T-cell (primary cell): ENCODE data around the gene RAB40B. TPM values are rescaled to one million over a fixed set of nuclear protein-coding genes. Genes with fewer than 3 reads are reported as not detected.

Experiments
- ATAC-seq, 4 experiments: fragments of 200-7000 bp in 3 of 4; fragments of 150-1000 bp in 1 of 4; cut with Tn5 transposase; replicated peaks in 1 of 4; 1 replicate in 3 of 4; 2 replicates in 1 of 4; pipeline ENCODE4 v1.10.0; 2021; ENCODE audit warnings: moderate library complexity in 3 of 4, mild to moderate bottlenecking in 2 of 4, moderate number of reproducible peaks in 1 of 4
- CTCF ChIA-PET, 2 donors: fragments of 300-600 bp; sonication (Branson Sonifier 250); formaldehyde crosslinking; loops; one replicate each; lab custom pipeline; 2022; ENCODE audit warnings: antibody characterized with exemption in 2 of 2; lab: Charles Lee
- POLR2A ChIA-PET, 2 donors: fragments of 300-600 bp; sonication (Branson Sonifier 250); formaldehyde crosslinking; loops; one replicate each; lab custom pipeline; 2022; ENCODE audit warnings: antibody characterized with exemption in 2 of 2; lab: Charles Lee
- DNase-seq, 35 experiments: peaks; one replicate each; pipeline versions ENCODE4 v3.0.0 to v3.0.0-alpha.2; 2013 to 2023
- H3K27ac ChIP-seq: one replicate; pipeline ENCODE4 v1.5.1; 2013; ENCODE audit warnings: low read length
- H3K27me3 ChIP-seq, 2 experiments: replicated peaks in 1 of 2; 1 replicate in 1 of 2; 2 replicates in 1 of 2; pipeline versions ENCODE4 v1.6.1 to v1.7.0; 2013; ENCODE audit warnings: low read length in 1 of 2, mixed read lengths in 1 of 2; ENCODE audit not compliant: control insufficient read depth in 2 of 2, insufficient read depth in 2 of 2; ENCODE audit errors: extremely low read depth in 1 of 2
- H3K36me3 ChIP-seq, 2 donors: 1 replicate in 1 of 2; 2 replicates in 1 of 2; pipeline versions ENCODE4 v1.6.1 to v1.7.0; 2013; ENCODE audit warnings: low read length in 1 of 2; ENCODE audit not compliant: control insufficient read depth in 2 of 2, insufficient read depth in 1 of 2; ENCODE audit errors: extremely low read depth in 1 of 2
- H3K4me1 ChIP-seq, 2 experiments: 1 replicate in 1 of 2; 2 replicates in 1 of 2; pipeline versions ENCODE4 v1.6.1 to v1.7.0; 2013; ENCODE audit warnings: low read length in 2 of 2, mixed read lengths in 1 of 2; ENCODE audit not compliant: insufficient read depth in 2 of 2, control insufficient read depth in 1 of 2; ENCODE audit errors: extremely low read depth in 1 of 2
- H3K4me3 ChIP-seq, 2 donors: 1 replicate in 1 of 2; 2 replicates in 1 of 2; pipeline versions ENCODE4 v1.5.1 to v1.7.0; 2013; ENCODE audit warnings: mild to moderate bottlenecking in 2 of 2, low read length in 1 of 2, moderate library complexity in 1 of 2; ENCODE audit not compliant: control insufficient read depth in 1 of 2; ENCODE audit errors: extremely low read depth in 1 of 2
- H3K9me3 ChIP-seq: 2 replicates; pipeline ENCODE4 v1.7.0; 2013
- H3K27ac Mint-ChIP-seq, 2 donors: one replicate each; pipeline ENCODE4 v1.8.0; 2020 to 2021; ENCODE audit warnings: mild to moderate bottlenecking in 2 of 2, mixed read lengths in 2 of 2
- H3K27me3 Mint-ChIP-seq, 2 donors: one replicate each; pipeline ENCODE4 v1.8.0; 2021 to 2022; ENCODE audit warnings: mixed read lengths in 2 of 2
- H3K36me3 Mint-ChIP-seq: one replicate; pipeline ENCODE4 v1.8.0; 2021; ENCODE audit warnings: mixed read lengths
- H3K4me1 Mint-ChIP-seq, 3 donors: one replicate each; pipeline ENCODE4 v1.8.0; 2020 to 2022; ENCODE audit warnings: mixed read lengths in 3 of 3, mild to moderate bottlenecking in 1 of 3
- H3K4me3 Mint-ChIP-seq, 3 donors: one replicate each; pipeline ENCODE4 v1.8.0; 2020 to 2022; ENCODE audit warnings: mild to moderate bottlenecking in 3 of 3, mixed read lengths in 3 of 3, moderate library complexity in 3 of 3
- H3K9me3 Mint-ChIP-seq, 3 donors: one replicate each; pipeline ENCODE4 v1.8.0; 2020 to 2022; ENCODE audit warnings: mixed read lengths in 3 of 3
- WGBS: methylation state at CpG from one replicate; pipeline ENCODE4 v1.1.5; 2013; ENCODE audit warnings: missing lambda C conversion rate; ENCODE audit not compliant: insufficient coverage; 5-methylcytosine and 5-hydroxymethylcytosine counted together
- total RNA-seq, 35 experiments: library from RNA in 6 of 35; stranded (reverse) in 6 of 35; fragments of 120-200 nt in 1 of 35; gene quantifications; one replicate each; pipeline versions ENCODE4 v1.2.1 to v1.2.4 and lab custom pipeline; 2013 to 2026

RAB40B gene
- total RNA-seq, 5 donors from 2014 or later (not counting 1 experiment from before 2014, with no cell fraction given), result 4.4 to 8.7 (median 7.1) TPM

DNA sequence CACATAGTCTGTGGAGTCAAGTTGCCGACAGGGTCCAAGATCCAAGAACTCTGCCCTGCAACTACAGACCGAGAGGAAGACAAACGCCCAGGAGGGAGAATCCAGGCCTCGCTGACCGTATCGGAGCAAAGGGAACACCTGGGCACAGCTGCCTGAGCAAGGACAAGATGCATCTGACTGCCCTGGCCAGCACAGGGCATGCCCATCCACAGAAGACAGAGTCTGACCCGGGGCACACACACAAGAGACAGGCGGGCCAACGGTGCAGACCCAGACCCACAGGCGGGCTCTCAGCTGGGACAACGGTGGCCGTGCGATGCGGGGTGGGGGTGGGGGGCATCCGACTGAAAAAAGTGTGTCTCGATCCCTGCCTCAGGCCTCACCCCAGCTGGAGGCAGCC, 6.2 kb downstream of the RAB40B start:
- Mint-ChIP-seq H3K9me3 (peaks cover 5 to 8% (median 6%) of the 10 kb centered on the region in 3 donors), H3K27me3 (no peaks in the 10 kb centered on the region), H3K27ac (no peak overlapping the region), H3K4me3 (no peak overlapping the region), H3K4me1 (peaks cover 0 to 4% (median 2%) of the 10 kb centered on the region in 3 donors), H3K36me3 (peaks cover 12% of the 10 kb centered on the region)
- Histone ChIP-seq H3K27me3 (peaks cover 0 to 13% of the 10 kb centered on the region in 2 experiments), H3K9me3 (no peaks in the 10 kb centered on the region), H3K4me1 (peaks cover 0 to 7% of the 10 kb centered on the region in 2 experiments), H3K27ac (no peak overlapping the region), H3K4me3 (no peak overlapping the region), H3K36me3 (no peaks in the 10 kb centered on the region)
- ATAC-seq, result no peak
- WGBS, result 91% methylated on average over 10 of the region's 16 CpGs
- POLR2A ChIA-PET, result interaction anchor here in 1 of 2 donors (0.6 kb wide), 1 partner anchor 61 kb away, joined by 3 read pairs; no protein-coding TSS in a partner anchor
- CTCF ChIA-PET, result no interaction called here
- no peak for DNase-seq

DNA sequence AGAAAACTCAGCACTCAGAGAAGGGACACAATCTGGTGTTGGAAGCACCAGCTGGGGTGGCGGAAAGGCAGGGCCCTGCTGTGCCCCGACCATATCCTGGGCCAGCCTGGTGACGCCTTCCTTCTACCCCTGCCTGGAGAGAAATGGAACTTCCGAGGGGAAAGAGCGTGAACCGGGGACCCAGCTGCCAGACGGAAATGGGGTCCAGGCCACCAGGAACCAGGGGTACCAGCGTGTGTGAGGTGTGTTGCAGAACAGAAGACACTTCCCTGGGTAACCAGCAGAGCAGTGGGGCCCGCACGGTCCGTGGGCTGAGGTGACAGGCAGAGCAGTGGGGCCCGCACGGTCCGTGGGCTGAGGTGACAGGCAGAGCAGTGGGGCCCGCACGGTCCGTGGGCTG, 6.8 kb downstream of the RAB40B start:
- POLR2A ChIA-PET, result no interaction called here
- 89% methylated on average over 7 of the region's 17 CpGs for WGBS
- Histone ChIP-seq H3K36me3 (no peaks in the 10 kb centered on the region), H3K27me3 (peaks cover 0 to 7% of the 10 kb centered on the region in 2 experiments), H3K27ac (no peak overlapping the region), H3K4me3 (no peak overlapping the region), H3K4me1 (peaks cover 0 to 1% of the 10 kb centered on the region in 2 experiments), H3K9me3 (no peaks in the 10 kb centered on the region)
- Mint-ChIP-seq H3K27me3 (no peaks in the 10 kb centered on the region), H3K4me1 (no peaks in the 10 kb centered on the region), H3K36me3 (peaks cover 12% of the 10 kb centered on the region), H3K4me3 (no peak overlapping the region), H3K27ac (no peak overlapping the region), H3K9me3 (peaks cover 5 to 8% (median 6%) of the 10 kb centered on the region in 3 donors)
- ATAC-seq, result no peak
- CTCF ChIA-PET, result no interaction called here
- no peak for DNase-seq

DNA sequence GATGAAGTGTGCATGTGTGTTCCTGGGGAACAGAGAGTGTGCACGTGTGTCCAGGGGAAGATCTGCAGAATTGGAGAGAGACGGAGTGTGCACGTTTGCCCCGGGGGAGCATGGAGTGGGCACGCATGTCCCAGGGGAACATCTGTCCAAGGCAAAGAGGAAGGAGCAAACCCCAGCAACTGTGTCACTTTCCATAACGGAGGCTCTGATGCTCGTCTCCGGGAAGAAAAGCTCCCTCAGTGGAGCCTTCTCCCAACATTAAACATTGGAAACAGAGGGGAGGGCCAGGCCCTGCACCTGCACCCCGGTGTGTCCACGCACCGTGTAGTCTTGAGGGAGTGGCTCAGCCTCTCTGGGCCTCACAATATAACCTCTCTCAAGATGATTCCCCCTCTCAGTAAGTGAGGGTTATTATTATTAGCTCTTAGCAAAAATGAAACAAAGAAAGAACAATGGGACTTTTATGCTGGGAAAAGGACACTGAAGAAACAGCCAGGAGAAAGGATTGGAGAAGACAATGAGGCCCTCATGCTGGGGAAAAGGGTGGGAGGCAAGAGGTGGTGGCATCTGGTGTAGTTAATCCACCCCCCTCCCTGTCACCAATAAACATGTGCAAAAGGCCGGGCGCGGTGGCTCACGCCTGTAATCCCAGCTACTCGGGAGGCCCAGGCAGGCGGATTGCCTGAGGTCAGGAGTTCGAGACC, 7.6 kb downstream of the RAB40B start:
- Histone ChIP-seq H3K27ac (no peak overlapping the region), H3K9me3 (no peaks in the 10 kb centered on the region), H3K4me1 (no peaks in the 10 kb centered on the region), H3K4me3 (no peak overlapping the region), H3K36me3 (no peaks in the 10 kb centered on the region), H3K27me3 (peaks cover 0 to under 1% of the 10 kb centered on the region in 2 experiments)
- WGBS, result 94% methylated on average over 9 of the region's 18 CpGs
- H3K4me1 Mint-ChIP-seq, result no peaks in the 10 kb centered on the region
- no peak overlapping the region for H3K27ac Mint-ChIP-seq
- H3K4me3 Mint-ChIP-seq, result no peak overlapping the region
- DNase-seq (no peak), ATAC-seq (no peak)
- CTCF ChIA-PET, result interaction anchor here in 1 of 2 donors (0.7 kb wide), 1 partner anchor 31 kb away, joined by 3 read pairs; no protein-coding TSS in a partner anchor
- POLR2A ChIA-PET, result no interaction called here
- no peaks in the 10 kb centered on the region for H3K27me3 Mint-ChIP-seq
- H3K36me3 Mint-ChIP-seq, result peaks cover 12% of the 10 kb centered on the region
- H3K9me3 Mint-ChIP-seq, result peaks cover 5 to 8% (median 6%) of the 10 kb centered on the region in 3 donors

DNA sequence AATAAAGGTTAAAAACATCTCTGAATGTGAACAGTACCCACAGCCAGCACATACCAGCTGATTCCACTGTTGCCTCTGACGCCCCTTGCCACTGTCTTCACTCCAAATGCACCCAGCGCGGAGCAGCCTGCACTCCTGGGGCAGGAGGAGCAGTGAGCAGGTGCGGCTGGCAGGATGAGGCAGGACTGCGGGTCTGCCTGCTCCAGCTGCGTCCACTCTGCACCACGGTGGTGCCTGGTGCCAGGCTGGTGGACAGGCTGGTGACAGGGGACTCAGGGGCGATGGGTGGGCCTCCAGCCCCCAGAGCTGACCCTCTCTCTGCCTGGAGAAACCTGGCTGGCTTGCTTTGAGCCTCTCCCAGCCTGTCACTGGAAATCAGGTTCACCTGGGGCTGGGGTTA, 9.4 kb downstream of the RAB40B start:
- Mint-ChIP-seq H3K36me3 (peaks cover 5% of the 10 kb centered on the region), H3K4me3 (no peak overlapping the region), H3K4me1 (no peaks in the 10 kb centered on the region), H3K9me3 (no peaks in the 10 kb centered on the region), H3K27ac (no peak overlapping the region), H3K27me3 (no peaks in the 10 kb centered on the region)
- Histone ChIP-seq H3K9me3 (no peaks in the 10 kb centered on the region), H3K27ac (no peak overlapping the region), H3K27me3 (no peaks in the 10 kb centered on the region), H3K36me3 (peaks cover 0 to 2% of the 10 kb centered on the region in 2 donors), H3K4me1 (no peaks in the 10 kb centered on the region), H3K4me3 (no peak overlapping the region)
- ChIA-PET POLR2A (no interaction called here), CTCF (no interaction called here)
- DNase-seq (no peak), ATAC-seq (no peak)
- 93% methylated on average over 7 of the region's 8 CpGs for WGBS

DNA sequence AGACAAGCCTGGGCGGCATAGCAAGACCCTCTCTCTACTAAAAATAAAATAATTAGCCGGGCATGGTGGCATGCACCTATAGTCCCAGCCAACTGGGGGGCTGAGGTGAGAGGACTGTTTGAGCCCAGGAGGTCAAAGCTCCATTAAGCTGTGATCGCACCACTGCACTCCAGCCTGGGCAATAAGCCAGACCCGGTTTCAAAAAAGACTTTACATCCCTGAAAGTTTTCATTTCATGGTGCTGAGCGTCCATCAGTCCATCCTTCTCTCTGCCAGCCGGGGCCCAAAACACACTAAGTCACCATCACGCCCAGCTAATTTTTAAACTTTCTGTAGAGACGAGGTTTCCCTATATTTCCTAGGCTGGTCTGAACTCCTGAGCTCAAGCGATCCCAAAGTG, 10.6 kb downstream of the RAB40B start:
- POLR2A ChIA-PET, result no interaction called here
- Histone ChIP-seq H3K27ac (no peak overlapping the region), H3K4me1 (no peaks in the 10 kb centered on the region), H3K36me3 (peaks cover 0 to 2% of the 10 kb centered on the region in 2 donors), H3K4me3 (no peak overlapping the region), H3K9me3 (no peaks in the 10 kb centered on the region), H3K27me3 (no peaks in the 10 kb centered on the region)
- H3K4me3 Mint-ChIP-seq, result no peak overlapping the region
- H3K27me3 Mint-ChIP-seq, result no peaks in the 10 kb centered on the region
- CTCF ChIA-PET, result no interaction called here
- no peaks in the 10 kb centered on the region for H3K9me3 Mint-ChIP-seq
- DNase-seq (no peak), ATAC-seq (no peak)
- WGBS, result 97% methylated on average over 5 of the region's 9 CpGs
- peaks cover 5% of the 10 kb centered on the region for H3K36me3 Mint-ChIP-seq
- H3K4me1 Mint-ChIP-seq, result no peaks in the 10 kb centered on the region
- H3K27ac Mint-ChIP-seq, result no peak overlapping the region

DNA sequence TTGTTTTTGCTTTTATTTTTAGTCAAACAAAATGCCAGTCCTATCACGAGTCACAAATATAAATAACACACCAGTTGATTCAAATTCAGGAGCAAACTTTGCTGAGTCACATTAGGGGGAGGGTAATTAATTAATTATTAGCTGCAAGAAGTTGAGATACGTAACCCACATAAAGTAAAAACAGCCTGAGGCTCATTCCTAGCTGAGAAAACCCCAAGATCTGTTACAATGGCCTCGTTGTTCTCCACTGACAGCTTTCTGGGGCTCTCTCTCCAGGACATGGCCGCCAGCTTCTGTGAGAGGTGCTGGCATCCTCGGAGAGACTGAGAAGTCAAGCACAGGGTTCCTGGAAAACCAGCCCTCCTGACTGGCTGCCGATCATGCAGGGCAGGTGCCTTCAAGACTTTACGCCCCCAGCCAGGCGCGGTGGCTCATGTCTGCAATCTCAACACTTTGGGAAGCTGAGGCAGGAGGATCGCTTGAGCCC, 11.1 kb downstream of the RAB40B start:
- Mint-ChIP-seq H3K27me3 (no peaks in the 10 kb centered on the region), H3K9me3 (peaks cover 0 to under 1% (median 0%) of the 10 kb centered on the region in 3 donors), H3K4me1 (no peaks in the 10 kb centered on the region), H3K4me3 (no peak overlapping the region), H3K27ac (no peak overlapping the region), H3K36me3 (peaks cover 6% of the 10 kb centered on the region)
- no peaks in the 10 kb centered on the region for H3K27me3 ChIP-seq
- 87% methylated on average over 7 of the region's 10 CpGs for WGBS
- H3K4me1 ChIP-seq, result no peaks in the 10 kb centered on the region
- no peaks in the 10 kb centered on the region for H3K9me3 ChIP-seq
- no peak overlapping the region for H3K4me3 ChIP-seq
- ATAC-seq (no peak), DNase-seq (no peak)
- H3K27ac ChIP-seq, result no peak overlapping the region
- H3K36me3 ChIP-seq, result peaks cover 0 to 2% of the 10 kb centered on the region in 2 donors
- ChIA-PET POLR2A (no interaction called here), CTCF (no interaction called here)
